ENCODE results near the gene WNT3A. TPM values are rescaled to one million over a fixed set of nuclear protein-coding genes. Genes with fewer than 3 reads are reported as not detected.

WNT3A gene
- 0.06 TPM for total RNA-seq

GRCh38 chr1:228006786-228007048, at the start of gene WNT3A:
TSS of gene WNT3A (plus strand) at chr1:228006998. CDS start at chr1:228007129, 131 bp downstream.

GRCh38 chr1:228082214-228082917, 75.6 kb downstream of the WNT3A start, which contains the start of gene ARF1:
TSS of gene ARF1 (plus strand) at chr1:228082708. CDS start at chr1:228097115, 14,407 bp downstream.

GRCh38 chr1:228102791-228103620, 96.2 kb downstream of the WNT3A start, which contains the start of gene C1orf35:
TSS of gene C1orf35 (minus strand) at chr1:228103325. CDS start at chr1:228103227, 98 bp downstream.

GRCh38 chr1:228109073-228109961, 102.5 kb downstream of the WNT3A start, which contains the start of gene MRPL55:
TSS of gene MRPL55 (minus strand) at chr1:228109299. CDS start at chr1:228108260, 1,039 bp downstream.

Small RNAs within 50 kb of the gene (small RNA-seq; reads per million reads assigned to genes)
- not detected for gene SEPT14P17 (ENCODE audit: low replicate concordance)

Other genes with a start within 250 kb of the WNT3A start
- gene PRSS38, start 191.3 kb upstream of the WNT3A start, total RNA-seq: not detected
- gene WNT9A, start 59.1 kb upstream of the WNT3A start, total RNA-seq: 2.0 TPM
- 242 TPM for gene ARF1, start 75.7 kb downstream of the WNT3A start, total RNA-seq
- 13.2 TPM for gene C1orf35, start 96.3 kb downstream of the WNT3A start, total RNA-seq
- gene MRPL55, start 102.3 kb downstream of the WNT3A start, total RNA-seq: 75.3 TPM
- 206 TPM for gene GUK1, start 133.3 kb downstream of the WNT3A start, total RNA-seq
- gene GJC2, start 142.9 kb downstream of the WNT3A start, total RNA-seq: 2.0 TPM
- 15.4 TPM for gene IBA57, start 158.8 kb downstream of the WNT3A start, total RNA-seq
- gene OBSCN, start 201.0 kb downstream of the WNT3A start, total RNA-seq: 139 TPM

Measured in metanephros (tissue), 2 donors.